ENCODE measurements around the gene SIRPB2. TPM values are rescaled to one million over a fixed set of nuclear protein-coding genes. Genes with fewer than 3 reads are reported as not detected.

SIRPB2 gene
- total and polyA plus RNA-seq, 2 donors (not counting 3 experiments of a cell fraction or from before 2014, with no cell fraction given) = 9.5 to 19.7 TPM

GRCh38 chr20:1496930-1497329, 5.7 kb upstream of the SIRPB2 start:
- H3K27me3 ChIP-seq (ENCODE audit: control insufficient read depth in 2 of 2, insufficient read depth in 2 of 2, low read length in 2 of 2) = peaks cover 7 to 8% of the 10 kb centered on the region in 2 experiments
- no peak overlapping the region for H3K27ac ChIP-seq (ENCODE audit: insufficient read depth, low read depth, low read length)
- H4K20me1 ChIP-seq (replicated peaks; ENCODE audit: control insufficient read depth, extremely low read depth, insufficient read depth, low read length) = no peaks in the 10 kb centered on the region
- H2AFZ ChIP-seq (ENCODE audit: low read depth, low read length) = no peak overlapping the region
- no peak overlapping the region for H3K4me3 ChIP-seq (replicated peaks in 1 of 3; ENCODE audit: insufficient read depth in 1 of 3, low read depth in 1 of 3, low read length in 3 of 3)
- ChIA-PET CTCF (interaction anchor here (0.7 kb wide), 1 partner anchor 288 kb away, joined by 5 read pairs; no protein-coding TSS in a partner anchor), POLR2A (no interaction called here)
- dilution Hi-C loops (cut with MboI; ENCODE audit: extremely low pct_ligation_motif_present, low sequenced_read_pairs) = no loop called here
- no peak overlapping the region for H3K4me2 ChIP-seq (ENCODE audit: insufficient read depth, low read length)
- peaks cover 11% of the 10 kb centered on the region for H3K4me1 ChIP-seq (ENCODE audit: control insufficient read depth, extremely low read depth, insufficient read depth, low read length)
- DNase-seq (ENCODE audit: low read depth, low spot score) (no peak), FAIRE-seq (no peak)
- no peak overlapping the region for H3K9ac ChIP-seq (replicated peaks; ENCODE audit: extremely low read depth, insufficient read depth, low read length)
- TF ChIP-seq CTCF (IDR thresholded peaks at IDR 0.05; ENCODE audit: extremely low read depth in 1 of 2, insufficient read depth in 1 of 2, low read depth in 1 of 2, low read length in 2 of 2) = no peak
- no peak for TF ChIP-seq POLR2A (IDR thresholded peaks at IDR 0.05; ENCODE audit: low read depth, low read length)
- no peak for TF ChIP-seq JUN (IDR thresholded peaks at IDR 0.05; ENCODE audit: borderline replicate concordance, insufficient read depth, insufficient read length, low read depth)
- no peak for TF ChIP-seq MYC (IDR thresholded peaks at IDR 0.05; ENCODE audit: low read depth, low read length)
- no peak for TF ChIP-seq GATA2 (IDR thresholded peaks at IDR 0.05; ENCODE audit: insufficient read depth, insufficient read length, low read depth, low read length)
- no peak for TF ChIP-seq EZH2 (IDR thresholded peaks at IDR 0.05; ENCODE audit: borderline replicate concordance, low read depth, low read length, severe bottlenecking)
- TF ChIP-seq FOS (IDR thresholded peaks at IDR 0.05; ENCODE audit: borderline replicate concordance, insufficient read depth, low read length) = no peak
- no peak for TF ChIP-seq POLR2AphosphoS5 (IDR thresholded peaks at IDR 0.05; ENCODE audit: insufficient read depth, low read depth, low read length)
- TF ChIP-seq MAX (IDR thresholded peaks at IDR 0.05; ENCODE audit: insufficient read depth, insufficient read length) = no peak
- H3K9me1 ChIP-seq (replicated peaks; ENCODE audit: control insufficient read depth, extremely low read depth, insufficient read depth, low read length) = no peaks in the 10 kb centered on the region
- H3K36me3 ChIP-seq (ENCODE audit: control insufficient read depth in 2 of 2, extremely low read depth in 1 of 2, insufficient read depth in 2 of 2, low read length in 2 of 2) = no peaks in the 10 kb centered on the region
- no peaks in the 10 kb centered on the region for H3K79me2 ChIP-seq (ENCODE audit: control insufficient read depth, insufficient read depth, low read length)
- no TSS peak for BruUV-seq (replicated peaks)
- no peaks in the 10 kb centered on the region for H3K9me3 ChIP-seq (replicated peaks; ENCODE audit: control insufficient read depth, insufficient read depth, low read length)
- intact Hi-C loops (cut with micrococcal nuclease) = loop anchor here (10.0 kb wide), 1 partner anchor 662 kb away; the partner anchor contains the start of gene FAM110A

Data from endothelial cell of umbilical vein (primary cell).